Measurements from ENCODE around the gene PGM2.
"Not testable (repeated sequence)": the region's sequence is repeated elsewhere in the genome, so short reads cannot be mapped to it uniquely, and the experiment has no call there.

The PGM2 gene

GRCh38 chr4:37826295-37827029, at the start of gene PGM2:
PGM2 (plus strand) TSS chr4:37826686; CDS start chr4:37826733, 47 bp downstream.
- DNase-seq (ENCODE audit: low read depth in 4 of 4, low spot score in 1 of 4), result peak; percentile 74 to 89 (median 81)

DNA sequence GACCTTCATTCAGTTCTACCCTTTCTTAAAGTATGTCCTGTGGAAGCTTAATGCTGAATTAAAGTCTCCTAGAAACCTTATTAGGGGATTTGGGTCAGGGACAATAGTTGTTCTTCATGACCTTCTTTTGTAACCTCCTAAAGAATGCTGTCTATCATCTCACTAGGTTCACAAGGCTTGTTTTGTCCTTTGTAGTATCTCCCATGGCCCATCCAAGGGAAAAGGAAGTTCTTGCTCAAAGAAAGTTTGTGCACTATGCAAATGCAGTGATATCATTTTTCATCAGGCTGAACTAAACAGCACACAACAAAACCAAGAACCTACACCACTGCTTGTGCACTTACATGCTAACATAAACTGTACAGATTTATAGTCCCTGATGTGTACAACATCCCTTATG, 46.6 kb upstream of the PGM2 start:
- DNase-seq (ENCODE audit: low read depth in 4 of 4, low spot score in 1 of 4), result no peak

GRCh38 chr4:37780444-37781130, 45.9 kb upstream of the PGM2 start:
- DNase-seq (ENCODE audit: low read depth in 4 of 4, low spot score in 1 of 4), result no peak

DNA sequence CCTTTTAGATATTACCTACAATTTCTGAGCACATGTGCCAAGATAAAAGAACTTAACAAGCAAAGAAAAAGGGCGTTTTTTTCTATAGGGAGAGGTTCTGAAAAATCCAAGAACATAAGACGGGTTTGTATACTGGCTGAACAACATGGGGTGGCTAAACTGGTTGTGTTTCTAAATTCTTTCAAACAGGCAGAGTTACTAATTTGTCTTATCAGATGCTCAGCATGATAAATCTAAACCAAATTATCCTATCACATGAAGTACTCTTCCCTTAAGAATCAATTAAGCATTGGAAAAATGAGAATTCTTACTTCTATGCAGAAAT, 45.4 kb upstream of the PGM2 start:
- DNase-seq (ENCODE audit: low read depth in 4 of 4, low spot score in 1 of 4), result no peak

DNA sequence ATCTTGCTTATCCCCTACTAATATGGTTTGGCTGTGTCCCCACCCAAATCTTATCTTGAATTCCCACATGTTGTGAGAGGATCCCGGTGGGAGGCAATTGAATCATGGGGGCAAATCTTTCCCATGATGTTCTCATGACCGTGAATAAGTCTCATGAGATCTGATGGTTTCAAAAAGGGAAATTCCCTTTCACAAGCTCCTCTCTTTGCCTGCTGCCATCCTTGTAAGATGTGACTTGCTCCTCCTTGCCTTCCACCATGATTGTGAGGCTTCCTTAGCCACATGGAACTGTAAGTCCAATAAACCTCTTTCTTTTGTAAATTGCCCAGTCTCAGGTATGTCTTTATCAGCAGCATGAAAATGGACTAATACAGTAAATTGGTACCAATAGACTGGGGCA, 40.2 kb upstream of the PGM2 start:
- DNase-seq (ENCODE audit: low read depth in 4 of 4, low spot score in 1 of 4), result not testable (repeated sequence)

- DNase-seq (ENCODE audit: low read depth in 4 of 4, low spot score in 1 of 4), result not testable (repeated sequence)
These were observed 38.5 kb upstream of the PGM2 start for GRCh38 chr4:37787883-37788460.

GRCh38 chr4:37788819-37789218, 37.7 kb upstream of the PGM2 start:
- DNase-seq (ENCODE audit: low read depth in 4 of 4, low spot score in 1 of 4), result no peak

DNA sequence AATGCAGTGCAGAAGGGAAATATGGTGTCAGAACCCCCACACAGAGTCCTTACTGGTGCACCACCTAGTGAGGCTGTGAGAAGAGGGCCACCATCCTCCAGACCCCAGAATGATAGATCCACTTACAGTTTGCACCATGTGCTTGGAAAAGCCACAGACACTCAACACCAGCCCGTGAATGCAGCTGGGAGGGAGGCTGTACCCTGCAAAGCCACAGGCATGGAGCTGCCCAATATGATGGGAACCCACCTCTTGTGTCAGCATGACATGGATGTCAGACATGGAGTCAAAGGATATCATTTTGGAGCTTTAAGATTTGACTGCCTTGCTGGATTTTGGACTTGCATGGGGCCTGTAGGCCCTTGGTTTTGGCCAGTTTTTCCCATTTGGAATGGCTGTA, 34.2 kb upstream of the PGM2 start:
- no peak for DNase-seq (ENCODE audit: low read depth in 4 of 4, low spot score in 1 of 4)

DNA sequence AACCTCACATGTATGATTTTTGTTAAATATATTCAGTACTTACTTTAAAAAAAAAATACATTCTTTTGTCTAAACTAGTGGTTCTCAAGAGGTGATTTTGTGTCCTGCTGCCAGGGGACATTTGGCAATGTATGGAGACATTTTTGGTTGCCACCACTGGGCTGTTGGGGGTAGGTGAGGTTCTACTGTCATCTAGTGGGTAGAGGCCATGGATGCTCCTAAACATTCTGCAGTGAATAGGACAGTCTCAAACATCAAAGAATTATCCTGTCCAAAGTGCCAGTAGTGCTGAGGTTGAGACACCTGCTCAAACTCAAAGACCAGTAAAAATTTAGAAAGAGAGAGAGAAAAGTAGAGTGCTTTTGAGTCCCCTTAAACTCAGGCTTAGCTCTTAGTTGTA, 32.9 kb upstream of the PGM2 start:
- DNase-seq (ENCODE audit: low read depth in 4 of 4, low spot score in 1 of 4), result no peak

- DNase-seq (ENCODE audit: low read depth in 4 of 4, low spot score in 1 of 4), result no peak
These were observed 32.4 kb upstream of the PGM2 start for GRCh38 chr4:37794056-37794455.

- no peak for DNase-seq (ENCODE audit: low read depth in 4 of 4, low spot score in 1 of 4)
These were observed 30.8 kb upstream of the PGM2 start for GRCh38 chr4:37795581-37796195.

DNA sequence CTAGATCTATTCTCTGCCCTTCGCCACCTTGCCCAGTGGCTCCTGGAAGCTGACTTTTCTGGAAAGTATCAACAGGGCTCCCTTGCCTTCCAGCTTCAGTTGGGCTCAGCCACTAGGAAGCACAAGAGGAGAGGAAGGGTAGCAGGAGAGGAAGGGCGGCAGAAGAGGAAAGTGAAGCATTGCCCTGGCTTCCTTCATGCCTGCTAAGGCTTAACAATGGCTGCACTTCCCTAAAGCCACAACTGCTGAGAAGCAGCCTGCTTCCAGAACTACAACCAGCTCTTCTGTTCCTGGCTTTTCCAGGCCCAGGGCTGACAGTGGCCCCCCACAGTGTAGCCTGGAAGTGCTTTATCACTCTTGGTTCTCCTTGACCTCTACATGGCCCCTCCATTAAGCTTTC, 29.1 kb upstream of the PGM2 start:
- DNase-seq (ENCODE audit: low read depth in 4 of 4, low spot score in 1 of 4), result no peak

DNA sequence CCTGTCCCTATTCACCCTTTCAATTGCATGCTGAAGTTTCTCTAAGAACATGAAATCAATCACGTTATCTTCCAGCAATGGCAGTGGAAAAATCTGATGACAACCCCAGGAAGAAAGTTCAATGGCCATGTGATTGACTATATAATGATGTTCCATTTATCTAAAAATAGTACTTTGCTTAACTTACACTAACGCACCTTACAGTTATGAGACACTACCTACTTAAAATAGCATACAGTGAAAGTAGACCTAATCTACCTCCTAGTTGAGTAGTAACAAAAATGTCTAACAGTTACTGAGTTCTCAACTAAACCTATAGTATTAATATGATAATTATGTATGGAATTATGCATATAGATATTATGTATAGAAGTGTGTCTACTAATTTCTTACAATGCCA, 28.6 kb upstream of the PGM2 start:
- no peak for DNase-seq (ENCODE audit: low read depth in 4 of 4, low spot score in 1 of 4)

DNA sequence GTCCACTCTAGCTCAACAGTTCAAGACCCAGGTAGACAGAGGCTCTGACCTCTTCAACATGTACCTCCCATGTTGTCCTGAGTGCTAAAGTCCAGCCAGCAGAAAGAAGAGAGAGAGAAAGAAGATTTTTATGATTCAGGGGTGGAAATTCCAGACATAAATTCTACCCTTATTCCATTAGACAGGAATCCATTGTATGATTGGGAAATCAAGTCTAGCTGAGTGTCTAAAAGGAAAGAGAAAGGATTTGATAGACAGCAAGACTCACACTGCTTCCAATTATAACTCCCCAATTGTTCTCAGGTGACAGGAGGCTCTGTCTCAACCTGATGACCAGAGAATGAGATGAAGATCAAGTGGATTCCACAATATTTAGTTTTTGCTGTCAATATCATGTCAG, 27.9 kb upstream of the PGM2 start:
- DNase-seq (ENCODE audit: low read depth in 4 of 4, low spot score in 1 of 4), result no peak

GRCh38 chr4:37799941-37800554, 26.4 kb upstream of the PGM2 start:
- no peak for DNase-seq (ENCODE audit: low read depth in 4 of 4, low spot score in 1 of 4)

- DNase-seq (ENCODE audit: low read depth in 4 of 4, low spot score in 1 of 4), result no peak
These were observed 24.3 kb upstream of the PGM2 start for GRCh38 chr4:37802068-37802666.

DNA sequence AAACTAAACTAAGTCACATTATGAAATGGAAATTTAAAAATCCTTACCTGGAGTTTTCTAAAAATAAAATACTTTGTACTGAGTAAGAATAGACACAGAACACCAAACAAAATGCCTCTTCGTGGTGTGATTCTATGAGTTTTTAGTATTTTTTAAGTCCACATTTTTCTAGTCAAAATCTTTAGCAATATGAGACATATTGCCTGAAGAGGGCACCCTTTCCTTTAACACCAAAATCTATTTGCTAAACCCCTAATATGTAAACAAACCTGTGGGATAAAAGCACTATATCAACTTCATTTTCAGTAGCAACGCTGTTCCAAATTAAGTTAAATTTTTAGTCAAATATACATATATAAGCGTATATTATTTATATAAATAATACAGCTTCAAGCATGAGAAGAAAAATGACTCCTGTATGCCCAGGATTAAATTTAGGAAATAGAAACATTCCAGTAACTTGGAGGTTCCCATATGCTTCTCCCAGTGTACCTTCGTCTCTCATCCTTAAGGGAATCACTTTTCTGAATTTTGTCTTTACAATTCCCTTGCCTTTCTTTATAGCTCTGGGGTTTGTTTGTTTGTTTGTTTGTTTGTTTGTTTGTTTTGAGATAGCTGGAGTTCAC, 23.0 kb upstream of the PGM2 start:
- no peak for DNase-seq (ENCODE audit: low read depth in 4 of 4, low spot score in 1 of 4)

GRCh38 chr4:37805091-37805490, 21.4 kb upstream of the PGM2 start:
- DNase-seq (ENCODE audit: low read depth in 4 of 4, low spot score in 1 of 4), result no peak

DNA sequence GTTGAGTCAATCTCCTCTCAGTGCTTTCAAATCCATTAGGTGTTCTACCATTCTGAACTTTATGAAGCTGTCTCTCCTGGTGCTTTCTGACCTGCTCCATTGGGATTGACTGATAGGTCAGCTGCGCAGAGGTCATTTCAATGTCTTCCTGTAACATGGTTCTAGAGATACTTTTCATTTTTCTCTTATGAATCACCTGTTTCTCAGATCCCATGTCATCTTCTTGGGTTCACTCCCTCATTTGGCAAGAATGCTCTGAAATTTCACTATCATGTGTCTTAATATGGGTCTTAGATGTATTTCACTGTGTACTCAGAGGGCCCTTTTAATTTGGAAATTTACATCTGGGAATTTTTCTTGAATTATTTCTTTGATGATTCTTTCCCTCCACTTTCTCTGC, 13.8 kb upstream of the PGM2 start:
- no peak for DNase-seq (ENCODE audit: low read depth in 4 of 4, low spot score in 1 of 4)

DNA sequence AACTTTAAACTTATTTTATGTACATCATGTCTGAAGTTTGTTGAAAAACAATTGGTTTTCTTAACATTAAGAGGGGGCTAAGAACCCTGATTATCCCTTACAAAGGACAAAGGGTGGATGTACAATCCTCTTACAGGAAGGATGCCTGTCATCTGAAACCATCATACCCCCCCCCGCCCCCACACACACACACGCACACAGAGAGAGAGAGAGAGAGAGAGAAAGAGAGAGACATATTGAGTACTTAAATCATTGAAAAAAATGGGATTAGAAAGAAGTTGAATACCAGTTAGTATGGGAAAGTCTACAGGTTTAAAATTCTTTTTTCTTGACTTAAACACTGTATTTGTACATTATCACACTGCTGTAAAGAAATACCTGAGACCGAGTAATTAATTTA, 10.9 kb upstream of the PGM2 start:
- no peak for DNase-seq (ENCODE audit: low read depth in 4 of 4, low spot score in 1 of 4)

- DNase-seq (ENCODE audit: low read depth in 4 of 4, low spot score in 1 of 4), result no peak
These were observed 10.5 kb upstream of the PGM2 start for GRCh38 chr4:37816006-37816405.
